A673 (cell line): Measurements from ENCODE around the gene KIRREL3. TPM values are rescaled to one million over a fixed set of nuclear protein-coding genes. Genes with fewer than 3 reads are reported as not detected.

ENCODE experiments used
- BruUV-seq: library from RNA; stranded (reverse); fragments of 400-500 nt; replicated peaks from 2 replicates; lab custom pipeline; 2021; lab: Mats Ljungman, UMichigan
- CTCF ChIA-PET: fragments of 300-600 bp; sonication (Branson Sonifier 250); formaldehyde crosslinking; loops from one replicate; lab custom pipeline; 2022; ENCODE audit warnings: antibody characterized with exemption; lab: Charles Lee
- POLR2A ChIA-PET: fragments of 300-600 bp; sonication (Branson Sonifier 250); formaldehyde crosslinking; loops from one replicate; lab custom pipeline; 2022; ENCODE audit warnings: antibody characterized with exemption; ENCODE audit not compliant: low non-redundant PET; lab: Charles Lee
- DNase-seq: peaks from one replicate; pipeline ENCODE4 v3.0.0-alpha.2; 2015; ENCODE audit warnings: low spot score
- H3K27ac ChIP-seq: fragments of 200-600 bp; sonication (generic); 2 replicates; pipeline ENCODE4 v1.5.1; 2016; ENCODE audit warnings: mixed run types, low read depth, mild to moderate bottlenecking, mixed read lengths, antibody characterized with exemption, low read length; ENCODE audit not compliant: poor library complexity, severe bottlenecking
- H3K27me3 ChIP-seq: fragments of 200-600 bp; sonication (generic); replicated peaks from 2 replicates; pipeline ENCODE4 v1.6.1; 2017; ENCODE audit warnings: mixed run types, low read depth, mild to moderate bottlenecking, mixed read lengths, antibody characterized with exemption, low read length; ENCODE audit not compliant: insufficient read depth, poor library complexity
- H3K36me3 ChIP-seq: fragments of 200-600 bp; sonication (generic); 2 replicates; pipeline ENCODE4 v1.6.1; 2016; ENCODE audit warnings: mixed run types, mild to moderate bottlenecking, mixed read lengths, antibody characterized with exemption, low read length; ENCODE audit not compliant: insufficient read depth, poor library complexity, severe bottlenecking
- H3K4me1 ChIP-seq: fragments of 200-600 bp; sonication (generic); 2 replicates; pipeline ENCODE4 v1.6.1; 2017; ENCODE audit warnings: mixed run types, mild to moderate bottlenecking, mixed read lengths, antibody characterized with exemption, low read length; ENCODE audit not compliant: insufficient read depth, poor library complexity, severe bottlenecking
- H3K4me3 ChIP-seq: fragments of 200-600 bp; sonication (generic); 2 replicates; pipeline ENCODE4 v1.5.1; 2016; ENCODE audit warnings: low read depth, mixed run types, mild to moderate bottlenecking, mixed read lengths, low read length; ENCODE audit not compliant: poor library complexity, severe bottlenecking
- H3K9me3 ChIP-seq: fragments of 200-600 bp; sonication (generic); 2 replicates; pipeline ENCODE4 v1.6.1; 2016; ENCODE audit warnings: mixed run types, low read depth, mild to moderate bottlenecking, mixed read lengths, antibody characterized with exemption, low read length; ENCODE audit not compliant: poor library complexity, severe bottlenecking
- CTCF ChIP-seq: fragments of 300-800, 200-600 bp; sonication (generic); conservative IDR thresholded peaks from 2 replicates; pipeline ENCODE4 v1.5.1; 2017; ENCODE audit warnings: low read depth, mild to moderate bottlenecking, antibody characterized with exemption, low read length, moderate library complexity, mixed read lengths
- EZH2 ChIP-seq: fragments of 200-600 bp; sonication (generic); IDR thresholded peaks from 2 replicates; pipeline ENCODE4 v1.6.1; 2017; ENCODE audit warnings: borderline replicate concordance, low read depth, mild to moderate bottlenecking, mixed read lengths, antibody characterized with exemption, low read length; ENCODE audit not compliant: poor library complexity, severe bottlenecking
- intact Hi-C: fragments of 100-400 bp; cut with micrococcal nuclease; formaldehyde crosslinking; loops from one replicate; pipeline ENCODE4 v1.10.0; 2022; ENCODE audit not compliant: unreplicated experiment
- total RNA-seq: library from RNA; stranded (reverse); gene quantifications from 2 replicates; pipeline ENCODE4 v1.2.3, GENCODE V29; 2021

Gene KIRREL3
- total RNA-seq, 1 experiment from 2014 or later = not detected

GRCh38 chr11:126426106-126426505 is 574.5 kb downstream of the KIRREL3 start:
- no peaks in the 10 kb centered on the region for H3K4me1 ChIP-seq
- H3K27ac ChIP-seq = no peak overlapping the region
- H3K27me3 ChIP-seq = no peaks in the 10 kb centered on the region
- no peak overlapping the region for H3K4me3 ChIP-seq
- CTCF ChIA-PET = interaction anchor here (0.7 kb wide), 1 partner anchor 119 kb away, joined by 5 read pairs; no protein-coding TSS in a partner anchor
- TF ChIP-seq EZH2 (no peak), CTCF (no peak)
- DNase-seq = no peak
- POLR2A ChIA-PET = no interaction called here
- intact Hi-C loops = no loop called here
- H3K36me3 ChIP-seq = no peaks in the 10 kb centered on the region
- H3K9me3 ChIP-seq = no peaks in the 10 kb centered on the region
- BruUV-seq = no TSS peak

DNA sequence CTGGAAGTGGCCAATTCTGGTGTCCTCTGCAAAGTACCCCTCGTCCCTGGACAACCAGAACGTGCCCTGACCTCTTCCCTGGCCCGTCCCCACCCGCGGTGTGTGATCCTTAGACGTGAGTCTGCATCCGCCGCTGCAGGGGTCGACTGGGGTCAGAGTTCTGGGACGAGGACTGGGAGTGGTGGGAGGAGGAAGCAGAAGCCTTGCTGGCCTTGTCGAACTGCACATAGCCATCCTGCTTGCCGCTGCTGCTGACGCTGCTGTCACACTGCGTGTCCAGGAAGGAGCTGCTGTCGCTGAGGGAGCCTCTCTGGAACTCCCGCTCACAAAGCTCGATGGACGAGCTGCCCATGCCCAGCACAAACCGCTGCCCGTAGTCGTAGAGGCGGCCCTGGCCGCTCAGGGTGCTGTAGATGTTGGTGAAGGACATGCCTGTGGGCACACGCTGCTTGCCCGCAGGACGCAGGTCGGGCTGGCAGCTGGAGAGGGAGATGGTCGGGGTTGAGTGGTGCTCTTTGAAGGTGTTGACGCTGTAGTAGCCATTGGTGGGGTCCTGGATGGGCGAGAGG is 576.0 kb downstream of the KIRREL3 start:
- Histone ChIP-seq H3K4me3 (no peak overlapping the region), H3K9me3 (no peaks in the 10 kb centered on the region), H3K27me3 (no peaks in the 10 kb centered on the region), H3K4me1 (no peaks in the 10 kb centered on the region), H3K27ac (no peak overlapping the region), H3K36me3 (no peaks in the 10 kb centered on the region)
- ChIA-PET POLR2A (no interaction called here), CTCF (no interaction called here)
- no peak for DNase-seq
- no peak for TF ChIP-seq EZH2
- TF ChIP-seq CTCF = no peak
- no TSS peak for BruUV-seq
- intact Hi-C loops = no loop called here

DNA sequence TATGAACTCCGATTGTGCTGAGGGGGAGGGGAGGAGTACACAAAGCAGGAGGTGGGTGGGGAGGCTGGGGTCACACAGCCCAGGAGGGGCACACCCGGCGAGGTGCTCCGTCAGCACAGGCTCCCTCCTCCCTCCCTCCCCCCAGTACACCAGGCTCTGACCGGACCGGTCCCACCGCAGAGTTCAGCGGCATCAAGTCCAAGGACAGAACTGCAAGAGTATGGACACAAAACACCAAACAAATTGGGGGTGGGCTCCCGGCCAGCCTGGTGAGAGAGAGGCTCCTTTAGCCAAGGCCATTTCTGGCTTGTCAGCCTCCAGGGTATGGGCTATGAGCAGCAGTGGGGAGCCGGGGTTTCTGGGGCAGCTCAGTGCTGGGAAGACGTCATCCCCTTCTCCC is 576.8 kb downstream of the KIRREL3 start:
- no TSS peak for BruUV-seq
- TF ChIP-seq CTCF (no peak), EZH2 (no peak)
- DNase-seq = no peak
- no peaks in the 10 kb centered on the region for H3K4me1 ChIP-seq
- intact Hi-C loops = no loop called here
- no peaks in the 10 kb centered on the region for H3K36me3 ChIP-seq
- no peaks in the 10 kb centered on the region for H3K27me3 ChIP-seq
- no peak overlapping the region for H3K27ac ChIP-seq
- H3K4me3 ChIP-seq = no peak overlapping the region
- ChIA-PET CTCF (no interaction called here), POLR2A (no interaction called here)
- H3K9me3 ChIP-seq = no peaks in the 10 kb centered on the region
